GM10248 (cell line): ENCODE measurements around the gene WNK2.

ENCODE experiments used
- CTCF ChIA-PET: fragments of 300-600 bp; sonication (Branson Sonifier 250); formaldehyde crosslinking; extraction: SDS; loops from one replicate; lab custom pipeline; 2021; ENCODE audit warnings: antibody characterized with exemption; lab: Yijun Ruan, JAX
- POLR2A ChIA-PET: fragments of 350-650 bp; sonication (Branson Sonifier 250); formaldehyde crosslinking; extraction: SDS; loops from one replicate; lab custom pipeline; 2020; ENCODE audit warnings: antibody characterized with exemption; lab: Yijun Ruan, JAX
- DNase-seq: peaks from one replicate; pipeline ENCODE4 v3.0.0; 2012; ENCODE audit errors: extremely low spot score
- TF ChIP-seq, protein P1 (sequence below): IDR thresholded peaks from 2 replicates; pipeline ENCODE4 v1.5.1; 2012; ENCODE audit warnings: mild to moderate bottlenecking, low read depth; ENCODE audit errors: extremely low read depth, missing control alignments, control extremely low read depth

Gene WNK2

DNA sequence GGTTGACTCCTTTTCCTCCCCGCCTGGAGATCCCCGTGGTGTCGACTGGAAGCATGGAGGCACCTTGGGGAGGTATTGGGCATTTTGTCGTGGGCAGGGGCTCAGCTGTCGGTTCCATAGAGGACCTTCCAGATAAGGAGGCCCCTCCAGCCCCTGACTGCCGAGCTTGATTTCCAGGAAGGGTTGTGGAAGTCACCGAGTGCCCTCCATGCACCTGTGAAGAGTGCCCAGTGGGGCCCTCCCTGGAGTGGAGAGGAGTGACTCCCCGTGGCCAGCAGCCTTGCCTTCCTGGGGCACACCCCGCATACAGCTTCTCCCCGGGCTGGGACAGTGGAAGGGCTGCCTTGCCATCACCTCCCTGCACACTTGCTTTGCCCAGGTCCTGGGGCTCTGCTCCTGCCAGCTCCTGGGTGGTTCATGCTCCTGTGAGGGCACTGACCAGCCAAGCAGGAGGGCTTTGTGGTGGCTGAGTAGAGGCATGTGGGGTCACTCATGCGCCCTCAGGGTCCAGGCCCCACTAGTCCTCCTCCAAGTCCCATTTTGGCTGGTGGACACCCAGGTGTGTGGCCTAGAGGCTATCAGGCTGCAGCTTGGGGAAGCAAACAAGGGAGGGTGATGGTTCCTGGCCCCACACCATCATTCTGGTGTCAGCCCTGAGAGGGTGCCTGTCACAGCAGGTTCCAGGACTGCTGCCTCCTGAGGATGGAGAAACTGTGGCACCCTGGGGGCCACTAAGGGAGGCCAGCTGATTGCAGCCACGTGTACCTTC lies 133.0 kb downstream of the WNK2 start:
- TF ChIP-seq, protein P1, sequence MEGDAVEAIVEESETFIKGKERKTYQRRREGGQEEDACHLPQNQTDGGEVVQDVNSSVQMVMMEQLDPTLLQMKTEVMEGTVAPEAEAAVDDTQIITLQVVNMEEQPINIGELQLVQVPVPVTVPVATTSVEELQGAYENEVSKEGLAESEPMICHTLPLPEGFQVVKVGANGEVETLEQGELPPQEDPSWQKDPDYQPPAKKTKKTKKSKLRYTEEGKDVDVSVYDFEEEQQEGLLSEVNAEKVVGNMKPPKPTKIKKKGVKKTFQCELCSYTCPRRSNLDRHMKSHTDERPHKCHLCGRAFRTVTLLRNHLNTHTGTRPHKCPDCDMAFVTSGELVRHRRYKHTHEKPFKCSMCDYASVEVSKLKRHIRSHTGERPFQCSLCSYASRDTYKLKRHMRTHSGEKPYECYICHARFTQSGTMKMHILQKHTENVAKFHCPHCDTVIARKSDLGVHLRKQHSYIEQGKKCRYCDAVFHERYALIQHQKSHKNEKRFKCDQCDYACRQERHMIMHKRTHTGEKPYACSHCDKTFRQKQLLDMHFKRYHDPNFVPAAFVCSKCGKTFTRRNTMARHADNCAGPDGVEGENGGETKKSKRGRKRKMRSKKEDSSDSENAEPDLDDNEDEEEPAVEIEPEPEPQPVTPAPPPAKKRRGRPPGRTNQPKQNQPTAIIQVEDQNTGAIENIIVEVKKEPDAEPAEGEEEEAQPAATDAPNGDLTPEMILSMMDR, result no peak
- CTCF ChIA-PET, result no interaction called here
- DNase-seq, result peak; percentile 14
- POLR2A ChIA-PET, result no interaction called here

DNA sequence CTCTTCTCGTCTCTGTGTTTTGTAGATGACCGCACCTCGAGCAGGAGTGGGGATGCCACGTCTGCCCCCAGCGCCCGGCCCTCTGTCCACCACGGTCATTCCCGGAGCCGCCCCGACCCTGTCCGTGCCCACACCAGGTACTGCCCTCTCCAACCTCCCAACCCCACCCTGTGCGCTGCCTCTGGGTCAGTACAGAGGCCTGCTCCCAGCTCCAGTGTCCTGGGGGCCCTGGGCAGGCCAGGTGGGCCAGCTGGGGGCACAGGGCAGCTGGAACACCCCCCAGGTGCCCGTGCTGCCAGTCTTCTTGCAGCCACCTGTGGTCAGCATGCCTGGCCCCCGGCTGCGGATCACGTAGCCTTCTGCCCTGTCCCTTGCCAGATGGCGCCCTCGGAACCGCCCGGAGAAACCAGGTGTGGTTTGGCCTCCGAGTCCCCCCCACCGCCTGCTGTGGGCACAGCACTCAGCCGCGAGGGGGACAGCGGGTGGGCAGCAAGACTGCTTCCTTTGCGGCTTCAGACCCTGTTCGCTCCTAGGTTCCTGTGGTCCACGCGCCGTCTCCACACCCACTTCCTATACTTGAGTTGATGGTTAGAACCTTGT lies 133.7 kb downstream of the WNK2 start:
- ChIA-PET CTCF (no interaction called here), POLR2A (no interaction called here)
- TF ChIP-seq, protein P1, result no peak
- no peak for DNase-seq

DNA sequence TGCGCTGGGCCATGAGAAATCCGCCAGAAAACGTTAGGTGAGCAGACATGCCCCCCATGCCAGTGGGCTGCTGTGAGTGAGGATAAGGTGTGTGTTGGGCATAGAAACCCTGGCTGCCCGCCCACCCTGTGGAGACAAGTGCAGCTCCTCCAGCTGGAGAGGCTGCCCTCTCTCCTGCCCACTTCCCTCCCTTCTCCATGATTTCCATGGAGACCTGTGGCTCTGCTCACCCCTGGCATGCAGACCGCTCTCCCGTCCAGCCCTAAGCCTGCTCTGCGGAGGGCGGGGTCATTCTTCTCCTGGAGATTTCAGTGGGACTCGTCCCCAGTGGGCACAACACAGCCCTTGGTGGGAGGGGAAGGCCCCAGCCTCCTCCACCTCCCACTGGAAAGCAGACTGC lies 134.5 kb downstream of the WNK2 start:
- CTCF ChIA-PET, result no interaction called here
- DNase-seq, result no peak
- POLR2A ChIA-PET, result no interaction called here
- TF ChIP-seq, protein P1, result no peak

DNA sequence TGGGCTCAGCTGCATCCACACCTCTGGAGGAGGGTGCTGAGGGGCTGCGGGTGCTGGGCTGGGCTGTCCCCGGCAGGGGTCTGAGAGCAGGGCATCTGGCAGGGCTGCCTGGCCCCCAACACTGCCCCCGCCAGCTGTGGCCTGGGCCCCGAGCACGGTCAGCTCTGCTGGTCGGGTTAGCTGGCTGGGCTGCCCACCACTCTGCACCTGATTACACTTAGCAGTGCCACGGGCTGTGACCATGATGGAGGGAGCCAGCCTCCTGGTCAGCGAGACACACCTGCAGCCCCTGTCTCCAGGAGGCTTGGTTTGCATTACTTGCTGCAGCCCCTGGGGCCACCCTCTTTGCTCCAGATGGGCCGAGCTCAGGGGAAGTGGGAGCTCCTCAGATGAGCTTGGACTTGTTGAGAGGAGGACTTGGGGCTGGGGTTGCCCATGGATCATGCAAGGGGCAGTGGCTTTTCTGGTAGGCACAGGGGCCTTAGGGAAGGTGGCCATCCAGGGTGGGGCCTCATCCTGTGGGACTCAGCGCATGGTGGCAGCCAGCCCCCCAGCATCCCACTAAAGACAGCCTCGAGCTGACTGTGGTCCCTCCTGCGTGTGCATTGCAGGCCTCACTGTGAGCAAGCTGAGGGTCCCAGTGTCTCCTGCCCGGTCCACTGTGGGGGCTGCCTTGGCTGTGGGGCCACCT lies 135.5 kb downstream of the WNK2 start:
- ChIA-PET POLR2A (no interaction called here), CTCF (no interaction called here)
- DNase-seq, result no peak
- TF ChIP-seq, protein P1, result no peak

DNA sequence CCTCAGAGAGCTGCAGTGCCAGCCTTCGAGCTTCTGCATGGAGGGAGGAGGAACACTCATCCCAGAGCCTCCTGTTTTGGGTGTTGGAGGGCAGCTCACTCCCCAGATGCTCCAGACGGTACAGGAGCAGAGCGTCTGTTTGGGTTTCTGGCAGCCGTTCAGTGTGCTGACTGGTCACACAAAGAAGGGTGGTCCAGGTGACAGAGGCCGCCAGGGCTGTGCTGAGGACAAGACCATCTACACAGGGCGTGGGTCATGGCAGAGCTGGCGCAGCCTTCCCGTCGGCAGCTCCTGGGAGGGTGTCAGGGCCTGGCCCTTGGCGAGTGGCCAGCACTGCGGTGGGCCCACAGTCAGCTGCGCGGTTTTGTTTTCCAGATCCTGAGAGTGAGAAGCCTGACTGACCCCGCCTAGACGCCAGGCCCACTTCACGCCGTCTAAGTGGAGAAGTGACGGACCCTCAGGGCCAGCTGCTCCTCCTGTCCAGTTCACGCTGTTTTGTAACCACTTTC lies 136.1 kb downstream of the WNK2 start:
- ChIA-PET POLR2A (no interaction called here), CTCF (no interaction called here)
- DNase-seq, result no peak
- TF ChIP-seq, protein P1, result no peak

DNA sequence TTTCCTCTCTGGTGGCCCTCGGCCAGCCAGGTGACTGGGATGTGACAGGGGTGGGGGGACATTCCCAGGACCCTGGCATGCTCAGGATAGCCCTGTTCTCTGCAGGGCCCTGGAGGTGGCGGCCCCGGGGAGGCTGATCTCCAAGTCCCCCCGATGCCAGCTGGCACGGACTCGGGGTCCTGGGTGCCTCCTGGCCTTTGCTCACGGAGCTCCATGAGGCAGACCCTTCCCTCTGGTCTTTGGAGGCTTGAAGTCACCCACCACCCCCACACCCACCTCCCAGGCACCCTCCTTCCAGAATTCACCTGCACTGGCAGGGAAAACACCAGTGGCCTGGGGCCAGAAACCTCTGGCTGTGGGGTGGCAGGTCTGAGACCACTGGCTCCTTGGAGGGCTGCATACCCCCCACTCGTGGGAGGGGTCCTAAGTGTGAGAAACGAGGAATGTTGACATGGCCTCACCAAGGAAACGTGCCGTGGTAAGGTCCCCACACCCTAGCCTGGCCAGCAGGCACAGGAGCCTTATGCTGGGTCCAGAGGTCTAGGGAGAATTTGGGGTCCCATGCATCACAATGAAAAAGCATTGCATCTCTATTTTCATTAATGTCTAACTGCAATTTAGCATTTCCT lies 136.8 kb downstream of the WNK2 start:
- TF ChIP-seq, protein P1, result no peak
- ChIA-PET CTCF (no interaction called here), POLR2A (no interaction called here)
- DNase-seq, result peak; percentile 19
